RKO (cell line): ENCODE results near the gene RAB24.

Experiments used
- DNase-seq: peaks from one replicate; pipeline ENCODE4 v3.0.0-alpha.2; 2016; ENCODE audit warnings: low spot score

RAB24 gene

DNA sequence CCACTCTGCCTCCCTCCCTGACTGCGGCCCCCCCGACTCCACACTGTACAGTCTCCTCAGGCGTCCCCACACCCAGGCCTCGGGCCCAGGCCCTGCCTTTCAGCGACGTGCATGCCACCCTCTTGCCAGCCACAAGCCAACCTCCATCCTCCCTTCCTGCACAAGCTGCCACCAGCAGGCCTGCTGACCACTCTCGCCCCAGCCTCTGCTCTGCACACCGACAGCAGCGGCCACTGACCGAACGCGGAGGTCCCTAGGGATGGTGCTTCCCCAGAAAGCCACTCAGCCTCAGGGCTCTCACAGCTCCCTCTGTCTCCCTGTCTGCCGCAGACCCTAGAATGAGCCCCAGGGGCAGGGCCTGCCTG lies 29.4 kb upstream of the RAB24 start:
- no peak for DNase-seq

- DNase-seq, result no peak
Observed at GRCh38 chr5:177332031-177332895, 28.7 kb upstream of the RAB24 start.

DNA sequence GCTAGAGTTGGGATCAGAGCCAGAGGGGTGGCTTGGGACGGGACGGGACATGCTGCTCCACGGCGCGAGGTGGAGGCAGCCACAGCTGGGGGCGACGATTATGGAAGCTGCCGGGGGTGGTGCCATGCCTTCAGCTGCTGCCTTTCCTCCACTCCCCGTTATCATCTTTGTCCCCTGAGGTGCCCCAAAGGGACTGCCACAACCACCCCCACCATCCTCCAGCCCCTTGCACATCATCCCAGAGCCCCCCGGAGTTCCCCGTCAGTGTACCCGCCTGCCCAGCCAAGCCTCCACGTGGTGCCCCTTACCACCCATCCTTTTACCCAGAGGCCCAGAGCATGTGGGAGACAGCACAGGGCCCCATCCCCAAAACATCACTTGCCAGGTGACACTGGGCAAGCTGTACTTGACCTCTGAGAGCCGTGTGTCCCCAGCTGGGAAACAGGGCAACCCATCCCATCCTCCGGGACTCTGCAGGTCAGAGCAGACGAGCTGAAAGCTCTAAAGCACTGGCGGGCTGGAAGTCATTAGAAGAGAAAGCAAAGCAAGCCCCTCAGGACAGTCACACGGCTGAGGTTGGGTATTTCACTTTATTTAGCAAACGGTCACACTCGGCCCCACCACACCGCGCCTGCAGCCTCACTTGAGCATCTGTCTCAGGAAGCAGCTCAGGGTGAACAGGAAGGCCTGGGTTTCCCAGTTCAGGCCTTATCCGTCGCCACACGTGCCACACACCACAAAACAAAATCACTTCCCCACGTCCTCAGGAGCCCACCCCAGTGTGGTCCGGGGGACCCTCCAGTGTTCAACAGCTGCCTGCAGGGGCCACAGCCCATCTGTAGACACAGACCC lies 27.7 kb upstream of the RAB24 start:
- no peak for DNase-seq

GRCh38 chr5:177329883-177330282 lies 26.4 kb upstream of the RAB24 start:
- DNase-seq, result no peak

DNA sequence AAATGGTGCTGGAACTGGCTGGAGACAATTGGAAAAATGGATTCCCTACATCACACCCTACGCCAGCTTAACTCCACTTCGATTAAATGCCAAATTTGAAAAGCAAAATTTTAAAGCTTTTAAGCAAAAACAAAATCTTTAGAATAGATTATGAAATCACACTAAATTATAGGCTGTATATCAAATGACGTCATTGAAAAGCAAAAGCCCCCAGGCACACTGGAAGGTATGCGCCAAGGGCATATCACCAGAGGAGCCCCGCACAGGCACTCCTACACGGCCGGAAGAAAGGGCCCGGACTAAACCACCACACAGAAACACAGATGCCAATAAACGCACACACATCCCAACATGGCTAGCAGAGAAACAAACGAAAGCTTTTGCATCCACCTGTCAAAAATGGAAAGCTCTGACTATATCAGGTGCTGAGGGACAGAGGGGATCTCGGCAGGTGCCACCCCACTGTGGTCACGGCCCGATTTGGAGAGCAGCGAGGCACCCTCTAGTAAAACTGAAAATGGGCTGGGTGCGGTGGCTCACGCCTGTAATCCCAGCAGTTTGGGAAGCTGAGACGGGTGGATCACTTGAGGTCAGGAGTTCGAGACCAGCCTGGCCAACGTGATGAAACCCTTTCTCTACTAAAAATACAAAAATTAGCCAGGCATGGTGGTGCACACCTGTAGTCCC lies 25.2 kb upstream of the RAB24 start:
- DNase-seq, result no peak

DNA sequence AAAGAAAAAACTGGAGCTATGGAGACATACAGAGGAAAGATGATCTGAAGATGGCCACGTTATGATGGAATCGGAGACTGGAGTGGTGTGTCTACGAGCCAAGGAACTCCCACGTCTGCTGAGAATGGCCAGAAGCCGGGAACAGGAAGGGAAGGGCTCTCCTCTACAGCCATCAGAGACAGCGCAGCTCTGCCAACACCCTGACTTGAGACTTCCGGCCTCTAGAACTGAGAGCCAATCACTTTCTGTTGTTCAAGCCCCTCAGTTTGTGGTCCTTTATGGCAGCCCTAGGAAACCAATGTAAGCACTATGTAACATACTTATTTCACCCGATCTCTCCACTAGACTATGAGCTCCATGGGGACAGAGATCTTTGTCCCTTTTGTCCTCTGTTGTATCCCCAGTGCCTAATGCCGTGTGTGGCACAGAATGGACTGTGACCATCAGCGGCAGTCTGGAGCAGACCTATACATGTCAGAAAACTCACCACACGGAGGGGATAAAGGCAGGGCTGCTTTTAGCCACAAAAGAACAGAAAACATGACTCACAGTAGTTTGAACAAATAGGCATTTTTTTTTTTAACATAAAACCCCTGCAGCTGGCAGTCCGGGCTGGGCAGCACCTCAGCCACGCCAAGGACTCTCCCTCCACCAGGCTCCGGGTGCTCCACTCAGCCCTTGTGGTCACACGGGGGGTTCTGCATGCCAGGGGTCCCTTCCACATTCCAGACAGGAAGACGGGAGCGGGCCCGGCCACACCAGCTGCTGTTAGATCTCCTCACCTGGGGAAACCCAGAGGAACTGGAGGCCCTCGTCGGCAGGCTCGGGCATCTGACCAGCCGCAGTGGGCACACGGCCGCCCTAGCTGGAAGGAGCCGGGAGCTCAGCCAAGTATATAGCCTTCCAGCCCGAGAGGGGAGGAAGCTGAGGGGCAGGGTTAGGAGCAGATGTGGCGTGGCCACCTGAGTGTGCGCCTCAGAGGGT lies 24.3 kb upstream of the RAB24 start:
- no peak for DNase-seq

- DNase-seq, result no peak
Observed at GRCh38 chr5:177325868-177326381, 22.4 kb upstream of the RAB24 start.

DNA sequence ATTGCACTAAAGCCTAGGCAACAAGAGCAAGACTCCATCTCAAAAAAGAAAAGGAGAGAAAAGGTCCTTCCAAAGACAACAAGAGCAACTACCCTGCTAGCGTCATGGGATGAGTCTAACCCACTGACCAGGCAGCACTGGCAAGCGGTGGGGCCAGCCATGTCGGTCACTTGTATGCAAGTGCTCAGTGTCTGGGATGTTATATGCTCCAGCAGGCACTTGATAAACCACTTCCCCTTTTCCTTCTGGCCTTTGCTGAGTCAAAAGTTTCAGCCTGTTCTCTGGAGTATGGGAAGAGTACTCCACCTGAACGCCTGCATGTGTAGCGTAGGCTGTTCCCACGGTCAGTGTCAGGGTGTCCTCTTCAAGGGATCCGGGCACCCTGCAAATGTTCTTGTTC lies 17.4 kb upstream of the RAB24 start:
- DNase-seq, result no peak

GRCh38 chr5:177319913-177320588 lies 16.5 kb upstream of the RAB24 start:
- DNase-seq, result no peak

GRCh38 chr5:177317959-177318377 lies 14.4 kb upstream of the RAB24 start:
- DNase-seq, result peak; percentile 83

- DNase-seq, result no peak
Observed at GRCh38 chr5:177316005-177316404, 12.5 kb upstream of the RAB24 start.

DNA sequence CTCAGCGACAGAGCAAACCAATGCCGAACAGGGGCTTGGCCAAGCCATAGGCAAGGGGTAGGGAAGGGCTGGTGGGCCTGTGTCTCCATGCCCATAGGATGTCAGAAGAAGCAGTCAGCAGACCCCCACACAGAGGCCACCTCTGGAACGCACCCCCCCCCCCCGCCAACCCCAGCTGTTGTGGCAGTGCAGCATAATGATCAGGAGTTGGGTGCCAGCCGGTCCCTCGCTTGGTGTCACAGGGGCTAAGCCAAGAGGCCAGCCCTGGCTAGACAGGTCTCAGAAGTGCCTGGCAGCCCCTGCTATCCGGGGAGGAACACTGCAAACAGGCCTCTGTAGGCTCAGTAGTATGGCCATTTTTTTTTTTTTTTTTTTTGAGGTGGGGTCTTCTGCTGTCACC lies 11.9 kb upstream of the RAB24 start:
- DNase-seq, result no peak

GRCh38 chr5:177314376-177315342 lies 11.1 kb upstream of the RAB24 start:
- no peak for DNase-seq

GRCh38 chr5:177313561-177314259 lies 10.2 kb upstream of the RAB24 start:
- no peak for DNase-seq

DNA sequence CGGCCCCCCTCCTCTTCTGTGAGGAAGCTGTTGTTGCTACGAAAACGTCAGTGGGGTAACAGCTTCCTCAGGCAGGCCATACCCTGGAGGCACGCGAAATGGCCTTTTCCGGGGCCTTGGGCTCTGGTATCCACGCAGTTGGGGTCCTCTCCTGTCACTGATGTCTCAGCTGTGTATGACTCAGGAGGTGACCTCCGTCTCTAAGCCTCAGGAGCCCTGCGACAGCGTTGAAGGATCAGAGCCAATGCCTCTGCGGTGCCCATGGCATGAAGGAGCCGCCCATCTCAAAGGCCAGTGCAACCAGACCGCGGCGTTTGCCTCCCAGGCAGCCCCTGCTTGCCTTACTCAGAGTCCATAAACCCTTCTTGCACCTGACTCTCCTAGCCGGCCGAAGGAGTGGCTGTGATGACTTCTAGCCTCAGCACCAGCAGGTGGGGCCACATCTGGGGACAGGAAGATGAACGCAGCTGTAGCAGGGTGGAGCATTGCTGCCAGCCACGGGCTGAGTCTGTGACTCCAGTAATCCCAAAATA lies 9.2 kb upstream of the RAB24 start:
- peak; percentile 72 for DNase-seq

GRCh38 chr5:177311723-177312648 lies 8.5 kb upstream of the RAB24 start, which contains the start of gene MXD3:
MXD3 (minus strand) TSS chr5:177311898; CDS start chr5:177311830, 68 bp downstream.
- peak; percentile 99 for DNase-seq

DNA sequence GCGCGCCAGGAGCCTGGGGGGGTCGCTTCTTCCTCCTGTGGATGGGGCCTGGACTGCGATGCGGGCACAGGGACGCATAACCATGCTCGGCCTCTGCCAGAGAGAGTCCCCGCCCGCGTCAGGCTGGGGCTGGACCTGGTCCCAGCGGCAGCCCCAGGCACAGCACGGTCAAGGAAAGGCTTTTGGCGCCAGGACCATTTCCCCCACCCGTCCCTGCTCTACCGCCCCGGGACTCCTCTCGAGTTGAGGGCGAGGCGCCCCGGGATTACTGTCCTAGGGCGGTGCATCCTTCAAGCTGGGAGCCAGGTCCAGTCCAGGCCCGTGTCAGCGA lies 7.8 kb upstream of the RAB24 start:
- peak; percentile 58 for DNase-seq
